OCI-LY7 (cell line): ENCODE measurements around the gene COPS6.
A peak's percentile ranks its signal among the peaks of the same experiment; 100 is the strongest.

ENCODE experiments used
- CTCF ChIP-seq: fragments of 200-600 bp; sonication (generic); conservative IDR thresholded peaks from 2 replicates; pipeline ENCODE4 v1.5.1; 2014; ENCODE audit warnings: mild to moderate bottlenecking, antibody characterized with exemption, low read length, moderate library complexity, mixed read lengths
- EZH2phosphoT487 ChIP-seq: fragments of 200-600 bp; sonication (generic); IDR thresholded peaks from 2 replicates; pipeline ENCODE4 v1.6.1; 2018; ENCODE audit warnings: low read depth, borderline replicate concordance, mild to moderate bottlenecking, mixed run types, antibody characterized with exemption, low read length, moderate library complexity, mixed read lengths

- TF ChIP-seq CTCF (0 out of 2 replicates have a peak, but pooled peaks have one; percentile 45), EZH2phosphoT487 (no peak)
Measured at GRCh38 chr7:100091411-100092181, 2.8 kb downstream of the COPS6 start.
